K562 (cell line): ENCODE results near the gene GH2. TPM values are rescaled to one million over a fixed set of nuclear protein-coding genes. Genes with fewer than 3 reads are reported as not detected.
A peak's percentile ranks its signal among the peaks of the same experiment; 100 is the strongest.

Source experiments
- ARNT ChIP-seq, 2 experiments: fragments of 450-650 bp; IDR thresholded peaks; 2 replicates each; pipeline ENCODE4 v1.6.1; 2016; ENCODE audit warnings: mild to moderate bottlenecking in 1 of 2
- ATF1 ChIP-seq, 2 experiments: fragments of 450-650 bp in 1 of 2; IDR thresholded peaks; 2 replicates each; pipeline ENCODE4 v1.6.1; 2016; ENCODE audit warnings: missing compliant biosample characterization in 1 of 2, missing genetic modification characterization in 1 of 2
- CSDE1 ChIP-seq, 2 experiments: fragments of 450-650 bp; IDR thresholded peaks; 2 replicates each; pipeline ENCODE4 v1.6.1; 2016; ENCODE audit warnings: mild to moderate bottlenecking in 1 of 2
- DIDO1 ChIP-seq: fragments of 450-650 bp; IDR thresholded peaks from 2 replicates; pipeline ENCODE4 v1.6.1; 2016; ENCODE audit warnings: low read depth, missing biosample characterization, missing genetic modification characterization
- ETV1 ChIP-seq: fragments of 450-650 bp; conservative IDR thresholded peaks from 2 replicates; pipeline ENCODE4 v1.6.1; 2016; ENCODE audit warnings: missing genetic modification characterization, control low read depth, low read depth, missing compliant biosample characterization
- FOXA3 ChIP-seq, 2 experiments: fragments of 450-650 bp in 1 of 2; sonication (generic) in 1 of 2; formaldehyde crosslinking; IDR thresholded peaks in 1 of 2; conservative IDR thresholded peaks in 1 of 2; 2 replicates each; pipeline versions ENCODE4 v1.4.0 to v1.8.0; 2020 to 2022; ENCODE audit warnings: mild to moderate bottlenecking in 2 of 2, missing genetic modification reagents in 1 of 2
- NFATC3 ChIP-seq: fragments of 450-650 bp; IDR thresholded peaks from 2 replicates; pipeline ENCODE4 v1.6.1; 2017; ENCODE audit warnings: mild to moderate bottlenecking
- PTBP1 ChIP-seq: fragments of 200-400 bp; formaldehyde crosslinking; IDR thresholded peaks from 2 replicates; pipeline ENCODE4 v1.6.1; 2017; ENCODE audit warnings: low read depth, low read length
- XRCC4 ChIP-seq: IDR thresholded peaks from one replicate; pipeline ENCODE4 v1.6.1; 2011; ENCODE audit not compliant: insufficient read depth, insufficient read length; ENCODE audit errors: extremely low read depth
- ZBED1 ChIP-seq: IDR thresholded peaks from 2 replicates; pipeline ENCODE4 v1.6.1; 2014
- ZNF24 ChIP-seq: fragments of 450-650 bp; IDR thresholded peaks from 2 replicates; pipeline ENCODE4 v1.6.1; 2016
- ZNF75A ChIP-seq: fragments of 450-650 bp; formaldehyde crosslinking; IDR thresholded peaks from 2 replicates; pipeline ENCODE4 v1.4.0; 2020; ENCODE audit warnings: mild to moderate bottlenecking
- ZNF76 ChIP-seq: fragments of 250-450 bp; sonication (Bioruptor Pico); IDR thresholded peaks from 2 replicates; pipeline ENCODE4 v1.4.0; 2020; ENCODE audit warnings: mild to moderate bottlenecking, moderate library complexity, borderline replicate concordance
- polyA plus RNA-seq, 8 experiments: library from polyadenylated mRNA; depleted of rRNA in 4 of 8; stranded (reverse) in 5 of 8; unstranded in 3 of 8; fragments of >200 nt; fragmentation: Nextera tagmentation in 2 of 8; fragmentation: Illumina TruSeq in 1 of 8; extraction: Ambion mirVana in 2 of 8; extraction: Trizol in 1 of 8; gene quantifications; 2 replicates each; pipeline versions ENCODE4 v1.2.1 to v1.2.3, GENCODE V29; 2011 to 2014; ENCODE audit warnings: inconsistent platforms in 1 of 8, missing spikeins in 1 of 8
- total RNA-seq, 7 experiments: library from RNA; depleted of rRNA in 6 of 7; stranded (reverse); fragments of >200 nt in 6 of 7; fragmentation: Illumina TruSeq in 2 of 7; extraction: Trizol in 2 of 7; gene quantifications; 2 replicates each; pipeline versions ENCODE4 v1.2.1 to v1.2.3, GENCODE V29; 2011 to 2021; ENCODE audit warnings: low replicate concordance in 1 of 7
- TF ChIP-seq, protein P1 (sequence below), 3 experiments: fragments of 200-800 bp in 1 of 3; fragments of 250-450 bp in 1 of 3; fragments of 450-650 bp in 1 of 3; sonication (Bioruptor Pico) in 1 of 3; sonication (Bioruptor generic) in 1 of 3; formaldehyde crosslinking in 1 of 3; IDR thresholded peaks; 2 replicates each; pipeline versions ENCODE4 v1.6.1 to v1.8.0; 2016 to 2022; ENCODE audit warnings: mild to moderate bottlenecking in 2 of 3, missing genetic modification characterization in 2 of 3, missing compliant biosample characterization in 1 of 3, moderate library complexity in 1 of 3
- TF ChIP-seq, protein P2 (sequence below): sonication (generic); formaldehyde crosslinking; IDR thresholded peaks from 2 replicates; pipeline ENCODE4 v1.5.0; 2020; ENCODE audit warnings: missing genetic modification reagents
- TF ChIP-seq, protein P3 (sequence below): sonication (generic); formaldehyde crosslinking; IDR thresholded peaks from 2 replicates; pipeline ENCODE4 v1.8.0; 2022; ENCODE audit warnings: missing genetic modification reagents, mild to moderate bottlenecking, borderline replicate concordance

GH2 gene
- total and polyA plus RNA-seq, 9 of the 15 experiments (the other 6 are each of a cell fraction or from before 2014, with no cell fraction given) = not detected

DNA sequence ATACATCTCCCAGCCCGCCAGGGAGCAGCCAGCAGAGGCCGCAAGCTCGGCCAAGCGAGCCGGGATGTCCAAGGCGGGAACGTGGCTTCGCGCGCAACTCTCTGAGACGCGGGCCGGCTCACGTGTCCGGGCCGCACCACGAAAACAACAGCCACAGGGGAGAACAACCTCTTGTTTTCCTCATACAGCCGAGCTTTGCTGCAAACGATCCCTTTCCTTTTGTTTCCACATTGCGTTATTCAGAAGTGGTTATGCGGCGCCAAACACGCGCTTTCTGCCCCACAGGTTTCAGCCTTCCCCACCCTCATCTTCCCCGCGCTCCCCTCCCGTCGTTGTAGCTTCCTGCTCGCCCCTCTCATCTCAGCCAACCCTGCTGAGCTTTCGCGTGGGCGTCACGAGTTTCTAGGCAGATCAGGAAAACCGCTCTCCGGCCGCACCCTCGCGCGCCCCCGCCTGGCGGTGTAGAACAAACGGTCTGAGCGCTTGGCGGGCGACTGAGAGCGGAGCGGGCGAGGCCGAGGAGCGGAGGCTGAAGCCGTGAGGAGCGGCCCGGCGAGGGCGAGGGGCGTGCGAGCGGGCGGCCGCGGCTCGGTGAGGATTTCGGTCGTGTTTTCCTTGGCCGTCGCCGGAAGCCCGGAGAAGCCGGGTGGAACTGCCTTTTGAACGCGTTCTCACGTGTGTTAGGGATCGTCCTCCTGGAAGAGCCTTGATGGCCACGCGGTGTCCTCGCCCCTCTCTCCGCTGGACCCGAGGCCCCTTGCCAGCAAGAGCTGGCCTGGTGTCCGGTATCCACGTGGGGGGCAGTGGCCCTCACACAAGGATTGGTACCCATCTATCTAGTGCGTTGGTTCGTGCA is 32.7 kb downstream of the GH2 start (continued):
- TF ChIP-seq, protein P1, sequence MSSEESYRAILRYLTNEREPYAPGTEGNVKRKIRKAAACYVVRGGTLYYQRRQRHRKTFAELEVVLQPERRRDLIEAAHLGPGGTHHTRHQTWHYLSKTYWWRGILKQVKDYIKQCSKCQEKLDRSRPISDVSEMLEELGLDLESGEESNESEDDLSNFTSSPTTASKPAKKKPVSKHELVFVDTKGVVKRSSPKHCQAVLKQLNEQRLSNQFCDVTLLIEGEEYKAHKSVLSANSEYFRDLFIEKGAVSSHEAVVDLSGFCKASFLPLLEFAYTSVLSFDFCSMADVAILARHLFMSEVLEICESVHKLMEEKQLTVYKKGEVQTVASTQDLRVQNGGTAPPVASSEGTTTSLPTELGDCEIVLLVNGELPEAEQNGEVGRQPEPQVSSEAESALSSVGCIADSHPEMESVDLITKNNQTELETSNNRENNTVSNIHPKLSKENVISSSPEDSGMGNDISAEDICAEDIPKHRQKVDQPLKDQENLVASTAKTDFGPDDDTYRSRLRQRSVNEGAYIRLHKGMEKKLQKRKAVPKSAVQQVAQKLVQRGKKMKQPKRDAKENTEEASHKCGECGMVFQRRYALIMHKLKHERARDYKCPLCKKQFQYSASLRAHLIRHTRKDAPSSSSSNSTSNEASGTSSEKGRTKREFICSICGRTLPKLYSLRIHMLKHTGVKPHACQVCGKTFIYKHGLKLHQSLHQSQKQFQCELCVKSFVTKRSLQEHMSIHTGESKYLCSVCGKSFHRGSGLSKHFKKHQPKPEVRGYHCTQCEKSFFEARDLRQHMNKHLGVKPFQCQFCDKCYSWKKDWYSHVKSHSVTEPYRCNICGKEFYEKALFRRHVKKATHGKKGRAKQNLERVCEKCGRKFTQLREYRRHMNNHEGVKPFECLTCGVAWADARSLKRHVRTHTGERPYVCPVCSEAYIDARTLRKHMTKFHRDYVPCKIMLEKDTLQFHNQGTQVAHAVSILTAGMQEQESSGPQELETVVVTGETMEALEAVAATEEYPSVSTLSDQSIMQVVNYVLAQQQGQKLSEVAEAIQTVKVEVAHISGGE (CRISPR knock-in tag; IDR thresholded peaks at IDR 0.05) = peak in 1 of 3 experiments; percentile 83; a peak in 2 of 6 replicates
- TF ChIP-seq ZNF24 (peak; percentile 69; the same call in 1 of the 2 replicates), ARNT (IDR thresholded peaks at IDR 0.05) (peak; percentile 77 to 84; a peak in 2 of 4 replicates), ZNF75A (peak; percentile 67; the same call in 1 of the 2 replicates), ZBED1 (0 out of 2 replicates have a peak, but pooled peaks have one; percentile 44), CSDE1 (IDR thresholded peaks at IDR 0.05) (peak in 1 of 2 experiments; percentile 35; a peak in 1 of 4 replicates), FOXA3 (CRISPR knock-in tag; conservative IDR thresholded peaks at IDR 0.05 in 1 of 2, IDR thresholded peaks at IDR 0.05 in 1 of 2) (peak; percentile 5 to 79; a peak in 2 of 4 replicates), ZNF76 (CRISPR knock-in tag) (peak; percentile 78; the same call in 1 of the 2 replicates), NFATC3 (no peak), ATF1 (CRISPR knock-in tag; IDR thresholded peaks at IDR 0.05) (peak; percentile 67; the same call in 1 of the 2 replicates), ATF1 (tag; IDR thresholded peaks at IDR 0.05) (peak; percentile 99), XRCC4 (no peak), DIDO1 (tag) (peak; percentile 67; the same call in 1 of the 2 replicates), ETV1 (0 out of 2 replicates have a peak, but pooled peaks have one; percentile 13), PTBP1 (peak; percentile 68; the same call in 1 of the 2 replicates)
- TF ChIP-seq, protein P2, sequence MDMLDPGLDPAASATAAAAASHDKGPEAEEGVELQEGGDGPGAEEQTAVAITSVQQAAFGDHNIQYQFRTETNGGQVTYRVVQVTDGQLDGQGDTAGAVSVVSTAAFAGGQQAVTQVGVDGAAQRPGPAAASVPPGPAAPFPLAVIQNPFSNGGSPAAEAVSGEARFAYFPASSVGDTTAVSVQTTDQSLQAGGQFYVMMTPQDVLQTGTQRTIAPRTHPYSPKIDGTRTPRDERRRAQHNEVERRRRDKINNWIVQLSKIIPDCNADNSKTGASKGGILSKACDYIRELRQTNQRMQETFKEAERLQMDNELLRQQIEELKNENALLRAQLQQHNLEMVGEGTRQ (CRISPR knock-in tag) = peak; percentile 97
- TF ChIP-seq, protein P3, sequence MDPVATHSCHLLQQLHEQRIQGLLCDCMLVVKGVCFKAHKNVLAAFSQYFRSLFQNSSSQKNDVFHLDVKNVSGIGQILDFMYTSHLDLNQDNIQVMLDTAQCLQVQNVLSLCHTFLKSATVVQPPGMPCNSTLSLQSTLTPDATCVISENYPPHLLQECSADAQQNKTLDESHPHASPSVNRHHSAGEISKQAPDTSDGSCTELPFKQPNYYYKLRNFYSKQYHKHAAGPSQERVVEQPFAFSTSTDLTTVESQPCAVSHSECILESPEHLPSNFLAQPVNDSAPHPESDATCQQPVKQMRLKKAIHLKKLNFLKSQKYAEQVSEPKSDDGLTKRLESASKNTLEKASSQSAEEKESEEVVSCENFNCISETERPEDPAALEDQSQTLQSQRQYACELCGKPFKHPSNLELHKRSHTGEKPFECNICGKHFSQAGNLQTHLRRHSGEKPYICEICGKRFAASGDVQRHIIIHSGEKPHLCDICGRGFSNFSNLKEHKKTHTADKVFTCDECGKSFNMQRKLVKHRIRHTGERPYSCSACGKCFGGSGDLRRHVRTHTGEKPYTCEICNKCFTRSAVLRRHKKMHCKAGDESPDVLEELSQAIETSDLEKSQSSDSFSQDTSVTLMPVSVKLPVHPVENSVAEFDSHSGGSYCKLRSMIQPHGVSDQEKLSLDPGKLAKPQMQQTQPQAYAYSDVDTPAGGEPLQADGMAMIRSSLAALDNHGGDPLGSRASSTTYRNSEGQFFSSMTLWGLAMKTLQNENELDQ (CRISPR knock-in tag) = peak; percentile 95
